IMR-90 (cell line): Measurements from ENCODE around the gene RWDD1. TPM values are rescaled to one million over a fixed set of nuclear protein-coding genes. Genes with fewer than 3 reads are reported as not detected.

Source experiments
- ATAC-seq: fragments of 200-7000 bp; cut with Tn5 transposase; 2 replicates; pipeline ENCODE4 v1.9.1; 2020; ENCODE audit warnings: low read depth, mild to moderate bottlenecking, moderate library complexity
- BruUV-seq: library from RNA; stranded (reverse); fragments of 400-500 nt; replicated peaks from 2 replicates; lab custom pipeline; 2021; lab: Mats Ljungman, UMichigan
- CTCF ChIA-PET: fragments of 300-600 bp; formaldehyde crosslinking; extraction: SDS; loops from one replicate; lab custom pipeline; 2021; ENCODE audit warnings: antibody characterized with exemption; lab: Yijun Ruan, JAX
- POLR2A ChIA-PET: fragments of 300-600 bp; sonication (Branson Sonifier 250); formaldehyde crosslinking; loops from one replicate; lab custom pipeline; 2022; ENCODE audit warnings: antibody characterized with exemption; ENCODE audit not compliant: unreplicated experiment; lab: Charles Lee
- DNase-seq: peaks from one replicate; pipeline ENCODE4 v3.0.0; 2013
- H2AFZ ChIP-seq: replicated peaks from 2 replicates; pipeline ENCODE3; 2013; ENCODE audit warnings: low read length, mild to moderate bottlenecking; ENCODE audit not compliant: poor library complexity
- H2AK5ac ChIP-seq: 2 replicates; pipeline ENCODE4 v1.6.1; 2013; ENCODE audit warnings: low read depth, low read length, inconsistent platforms
- H2AK9ac ChIP-seq: replicated peaks from 2 replicates; pipeline ENCODE3; 2013; ENCODE audit warnings: mild to moderate bottlenecking, low read depth, low read length, moderate library complexity; ENCODE audit not compliant: poor library complexity
- H2BK120ac ChIP-seq: 2 replicates; pipeline ENCODE4 v1.6.1; 2013; ENCODE audit warnings: low read depth, low read length, inconsistent platforms
- H2BK15ac ChIP-seq: 3 replicates; pipeline ENCODE4 v1.6.1; 2013; ENCODE audit warnings: low read depth, low read length, inconsistent platforms
- H2BK20ac ChIP-seq: 2 replicates; pipeline ENCODE4 v1.6.1; 2013; ENCODE audit warnings: low read depth, mild to moderate bottlenecking, inconsistent platforms, low read length, moderate library complexity
- H2BK5ac ChIP-seq: 2 replicates; pipeline ENCODE4 v1.6.1; 2013; ENCODE audit warnings: mild to moderate bottlenecking, low read depth, low read length, inconsistent platforms; ENCODE audit not compliant: poor library complexity, severe bottlenecking
- H3K14ac ChIP-seq: replicated peaks from 2 replicates; pipeline ENCODE4 v1.6.1; 2013; ENCODE audit warnings: low read depth, low read length, inconsistent platforms
- H3K18ac ChIP-seq: 2 replicates; pipeline ENCODE4 v1.6.1; 2013; ENCODE audit warnings: low read depth, low read length, control low read depth
- H3K23ac ChIP-seq: 2 replicates; pipeline ENCODE4 v1.6.1; 2013; ENCODE audit warnings: low read depth, low read length, inconsistent platforms
- H3K27ac ChIP-seq: 2 replicates; pipeline ENCODE4 v1.5.1; 2013; ENCODE audit warnings: mild to moderate bottlenecking, control low read depth, low read length; ENCODE audit not compliant: insufficient read depth
- H3K27me3 ChIP-seq: 2 replicates; pipeline ENCODE4 v1.6.1; 2013; ENCODE audit warnings: low read length; ENCODE audit not compliant: control insufficient read depth, insufficient read depth
- H3K36me3 ChIP-seq: 2 replicates; pipeline ENCODE4 v1.6.1; 2013; ENCODE audit warnings: low read length, mixed read lengths; ENCODE audit not compliant: control insufficient read depth, insufficient read depth
- H3K4ac ChIP-seq: 2 replicates; pipeline ENCODE4 v1.6.1; 2013; ENCODE audit warnings: low read depth, low read length, inconsistent platforms
- H3K4me1 ChIP-seq: 2 replicates; pipeline ENCODE4 v1.6.1; 2013; ENCODE audit warnings: low read length, mixed read lengths; ENCODE audit not compliant: control insufficient read depth, insufficient read depth
- H3K4me2 ChIP-seq: 2 replicates; pipeline ENCODE4 v1.6.1; 2013; ENCODE audit warnings: low read depth, mild to moderate bottlenecking, control low read depth, low read length, moderate library complexity
- H3K4me3 ChIP-seq: 2 replicates; pipeline ENCODE4 v1.5.1; 2013; ENCODE audit warnings: low read depth, mild to moderate bottlenecking, control low read depth, low read length, moderate library complexity; ENCODE audit not compliant: insufficient read depth
- H3K56ac ChIP-seq: 2 replicates; pipeline ENCODE4 v1.6.1; 2013; ENCODE audit warnings: low read length, inconsistent platforms; ENCODE audit not compliant: insufficient read depth; ENCODE audit errors: extremely low read depth
- H3K79me1 ChIP-seq, 2 experiments: 2 replicates each; pipeline ENCODE4 v1.6.1; 2013; ENCODE audit warnings: low read length in 2 of 2, inconsistent platforms in 1 of 2, low read depth in 1 of 2
- H3K9ac ChIP-seq: 2 replicates; pipeline ENCODE4 v1.6.1; 2013; ENCODE audit warnings: low read depth, low read length, control low read depth
- H3K9me1 ChIP-seq: 2 replicates; pipeline ENCODE4 v1.6.1; 2013; ENCODE audit warnings: low read length, inconsistent platforms; ENCODE audit not compliant: insufficient read depth
- H3K9me3 ChIP-seq: 2 replicates; pipeline ENCODE4 v1.6.1; 2013; ENCODE audit warnings: low read length; ENCODE audit not compliant: control insufficient read depth, insufficient read depth
- H4K20me1 ChIP-seq: 2 replicates; pipeline ENCODE4 v1.6.1; 2013; ENCODE audit warnings: low read length, inconsistent platforms; ENCODE audit not compliant: insufficient read depth
- H4K5ac ChIP-seq: 2 replicates; pipeline ENCODE4 v1.6.1; 2013; ENCODE audit warnings: mild to moderate bottlenecking, low read depth, low read length, control low read depth
- H4K8ac ChIP-seq, 2 experiments: 2 replicates each; pipeline ENCODE4 v1.6.1; 2013; ENCODE audit warnings: low read depth in 2 of 2, low read length in 2 of 2, control low read depth in 1 of 2, inconsistent platforms in 1 of 2
- H4K91ac ChIP-seq: 2 replicates; pipeline ENCODE4 v1.6.1; 2013; ENCODE audit warnings: low read depth, low read length, inconsistent platforms; ENCODE audit not compliant: insufficient read depth
- ELK1 ChIP-seq: fragments of 150-350 bp; IDR thresholded peaks from 2 replicates; pipeline ENCODE4 v1.6.1; 2016; ENCODE audit warnings: low read depth, mild to moderate bottlenecking, low read length, moderate library complexity, borderline replicate concordance
- FOS ChIP-seq: fragments of 150-350 bp; IDR thresholded peaks from 2 replicates; pipeline ENCODE4 v1.6.1; 2016; ENCODE audit warnings: low read depth, low read length
- MAZ ChIP-seq: IDR thresholded peaks from 2 replicates; pipeline ENCODE4 v1.6.1; 2012; ENCODE audit warnings: low read depth, mild to moderate bottlenecking, low read length, improper control_type of control experiment, moderate library complexity, borderline replicate concordance
- MXI1 ChIP-seq: IDR thresholded peaks from 2 replicates; pipeline ENCODE4 v1.6.1; 2012; ENCODE audit warnings: low read depth, mild to moderate bottlenecking, low read length, moderate library complexity, borderline replicate concordance
- NFE2L2 ChIP-seq: fragments of 150-350 bp; IDR thresholded peaks from 2 replicates; pipeline ENCODE4 v1.6.1; 2016; ENCODE audit warnings: low read depth, mild to moderate bottlenecking, low read length
- POLR2A ChIP-seq: IDR thresholded peaks from 2 replicates; pipeline ENCODE4 v1.6.1; 2012; ENCODE audit warnings: mild to moderate bottlenecking, low read depth, low read length
- RAD21 ChIP-seq: IDR thresholded peaks from 2 replicates; pipeline ENCODE4 v1.6.1; 2012; ENCODE audit warnings: low read length, improper control_type of control experiment
- RFX5 ChIP-seq: IDR thresholded peaks from 2 replicates; pipeline ENCODE4 v1.8.0; 2012; ENCODE audit warnings: low read depth, mild to moderate bottlenecking, low read length, moderate library complexity
- SMC3 ChIP-seq: fragments of 150-350 bp; IDR thresholded peaks from 2 replicates; pipeline ENCODE4 v1.6.1; 2016; ENCODE audit warnings: low read depth, mild to moderate bottlenecking, antibody characterized with exemption, low read length, moderate library complexity
- WGBS, 2 experiments: methylation state at CpG; one replicate each; pipeline versions ENCODE4 v1.1.5 to v1.1.7; 2013; ENCODE audit warnings: missing lambda C conversion rate in 2 of 2; ENCODE audit not compliant: insufficient read length in 1 of 2; ENCODE audit errors: extremely low coverage in 2 of 2; 5-methylcytosine and 5-hydroxymethylcytosine counted together
- dilution Hi-C: fragments of 300-500 bp; cut with HindIII; formaldehyde crosslinking; loops from one replicate; pipeline ENCODE4 v1.14.3; 2018; ENCODE audit warnings: low sequenced_read_pairs; ENCODE audit not compliant: unreplicated experiment
- in situ Hi-C: fragments of 300-500 bp; cut with MboI; formaldehyde crosslinking; loops from 3 replicates; pipeline ENCODE4 v1.14.3; 2019; ENCODE audit warnings: low sequenced_read_pairs, inconsistent platforms, mixed read lengths
- intact Hi-C: fragments of 100-400 bp; cut with micrococcal nuclease; formaldehyde crosslinking; loops from 2 replicates; pipeline ENCODE4 v1.10.0; 2022
- polyA plus RNA-seq, 3 experiments: library from polyadenylated mRNA; depleted of rRNA; stranded (reverse); fragments of >200 nt; gene quantifications; 2 replicates each; pipeline ENCODE4 v1.2.3, GENCODE V29; 2012; ENCODE audit warnings: low replicate concordance in 1 of 3
- total RNA-seq: library from RNA; depleted of rRNA; stranded (reverse); fragments of >200 nt; gene quantifications from 2 replicates; pipeline ENCODE4 v1.2.3, GENCODE V29; 2012
- TF ChIP-seq, protein P1 (sequence below): conservative IDR thresholded peaks from 2 replicates; pipeline ENCODE4 v1.5.1; 2012; ENCODE audit warnings: mild to moderate bottlenecking, low read depth, low read length, improper control_type of control experiment

Gene RWDD1
- total and polyA plus RNA-seq, 2 of the 4 experiments (the other 2 are of a cell fraction): 23.6 to 92.8 TPM

DNA sequence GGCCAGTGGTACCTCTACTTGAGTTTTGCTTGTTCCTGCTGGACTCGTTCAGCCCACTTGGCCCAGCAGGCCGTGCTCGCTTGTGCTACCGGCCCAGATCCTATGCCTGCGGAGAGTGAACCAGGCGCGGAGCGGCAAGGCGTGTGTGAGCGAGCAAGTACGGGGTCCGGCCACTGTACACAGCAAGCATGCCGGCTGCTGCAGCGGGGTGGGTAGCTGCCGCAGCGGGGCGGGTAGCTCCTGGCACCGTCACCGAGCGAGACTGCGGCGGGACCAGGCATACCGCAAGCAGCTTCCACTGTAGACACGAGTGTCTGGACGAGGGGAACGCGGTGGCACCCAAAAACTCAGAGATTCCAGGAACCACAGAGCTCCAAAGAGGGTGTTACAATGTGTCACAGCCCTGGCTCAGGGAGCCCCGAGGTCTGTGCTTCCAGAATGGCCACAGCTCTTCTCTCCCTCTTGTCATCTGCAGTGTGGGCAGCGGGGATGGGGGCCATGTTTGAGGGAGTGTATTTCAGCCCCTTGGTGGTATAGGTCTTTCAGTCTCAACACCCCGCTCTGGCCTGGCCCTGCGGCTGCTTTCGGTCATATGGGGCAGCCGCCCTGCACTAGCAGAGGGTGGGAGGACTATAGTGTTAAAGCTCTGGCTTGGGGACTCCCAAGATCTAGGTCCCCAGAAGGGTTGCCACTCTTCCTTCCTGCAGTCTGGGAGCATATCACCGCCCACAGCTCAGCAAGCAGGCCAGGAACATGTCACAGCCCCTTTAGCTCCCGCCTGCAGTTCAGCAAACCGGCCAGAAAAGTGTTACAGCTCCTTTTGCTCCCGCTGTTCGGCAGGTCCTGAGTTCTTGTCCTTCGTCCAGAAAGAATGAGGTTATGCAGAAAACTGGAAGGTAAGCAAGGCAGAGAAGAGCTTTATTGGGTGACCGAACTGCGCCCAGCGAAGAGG, 6.1 kb upstream of the RWDD1 start:
- Histone ChIP-seq H3K9me1 (peaks cover 3% of the 10 kb centered on the region; the same call in 1 of the 2 replicates), H3K27me3 (no peaks in the 10 kb centered on the region), H4K5ac (peak overlapping the region; percentile 88), H3K4me2 (peak overlapping the region; percentile 88), H2BK120ac (peak overlapping the region; percentile 81), H3K36me3 (no peaks in the 10 kb centered on the region), H2AFZ (peak overlapping the region; percentile 89), H2BK5ac (peak overlapping the region; percentile 90), H3K14ac (peak overlapping the region; percentile 44), H3K4me1 (peaks cover 8% of the 10 kb centered on the region), H3K18ac (peak overlapping the region; percentile 66), H4K20me1 (no peaks in the 10 kb centered on the region), H3K9ac (peak overlapping the region; percentile 55; the same call in 1 of the 2 replicates), H2BK20ac (peak overlapping the region; percentile 54; the same call in 1 of the 2 replicates), H3K27ac (peak overlapping the region; percentile 52), H4K91ac (peak overlapping the region; percentile 23; the same call in 1 of the 2 replicates), H2BK15ac (peak overlapping the region; percentile 81; the same call in 1 of the 3 replicates), H3K79me1 (peaks cover 5 to 13% of the 10 kb centered on the region in 2 experiments), H2AK5ac (peak overlapping the region; percentile 26; the same call in 1 of the 2 replicates), H3K4ac (peak overlapping the region; percentile 65), H3K9me3 (no peaks in the 10 kb centered on the region), H4K8ac (peak overlapping the region; percentile 61 to 84; a peak in 3 of 4 replicates), H3K4me3 (no peak overlapping the region), H3K56ac (no peak overlapping the region), H2AK9ac (peak overlapping the region; percentile 84), H3K23ac (peak overlapping the region; percentile 59; the same call in 1 of the 2 replicates)
- in situ Hi-C loops (loop anchor here (5.0 kb wide), 1 partner anchor 298 kb away; no protein-coding TSS in a partner anchor), intact Hi-C loops (loop anchor here (5.0 kb wide), 1 partner anchor 118 kb away; no protein-coding TSS in a partner anchor), dilution Hi-C loops (no loop called here)
- DNase-seq: no peak
- BruUV-seq: no TSS peak
- ChIA-PET CTCF (interaction anchor here (0.6 to 1.5 kb wide), 2 partner anchors 296 to 335 kb away, joined by 3 to 7 read pairs; no protein-coding TSS in a partner anchor), POLR2A (no interaction called here)
- TF ChIP-seq RFX5 (no peak), SMC3 (no peak), MAZ (no peak), ELK1 (no peak), RAD21 (no peak), NFE2L2 (no peak), MXI1 (no peak), FOS (no peak), POLR2A (no peak)
- TF ChIP-seq, protein P1, sequence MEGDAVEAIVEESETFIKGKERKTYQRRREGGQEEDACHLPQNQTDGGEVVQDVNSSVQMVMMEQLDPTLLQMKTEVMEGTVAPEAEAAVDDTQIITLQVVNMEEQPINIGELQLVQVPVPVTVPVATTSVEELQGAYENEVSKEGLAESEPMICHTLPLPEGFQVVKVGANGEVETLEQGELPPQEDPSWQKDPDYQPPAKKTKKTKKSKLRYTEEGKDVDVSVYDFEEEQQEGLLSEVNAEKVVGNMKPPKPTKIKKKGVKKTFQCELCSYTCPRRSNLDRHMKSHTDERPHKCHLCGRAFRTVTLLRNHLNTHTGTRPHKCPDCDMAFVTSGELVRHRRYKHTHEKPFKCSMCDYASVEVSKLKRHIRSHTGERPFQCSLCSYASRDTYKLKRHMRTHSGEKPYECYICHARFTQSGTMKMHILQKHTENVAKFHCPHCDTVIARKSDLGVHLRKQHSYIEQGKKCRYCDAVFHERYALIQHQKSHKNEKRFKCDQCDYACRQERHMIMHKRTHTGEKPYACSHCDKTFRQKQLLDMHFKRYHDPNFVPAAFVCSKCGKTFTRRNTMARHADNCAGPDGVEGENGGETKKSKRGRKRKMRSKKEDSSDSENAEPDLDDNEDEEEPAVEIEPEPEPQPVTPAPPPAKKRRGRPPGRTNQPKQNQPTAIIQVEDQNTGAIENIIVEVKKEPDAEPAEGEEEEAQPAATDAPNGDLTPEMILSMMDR: no peak
- ATAC-seq: no peak
- WGBS, 2 experiments: 73% methylated on average over 19 of the region's 42 CpGs; no CpG with 5 or more reads in 1 of the 2 experiments
